Neural cell (in vitro differentiated cells): ENCODE data around the gene PCLO. TPM values are rescaled to one million over a fixed set of nuclear protein-coding genes. Genes with fewer than 3 reads are reported as not detected.

Experiments used
- H2AFZ ChIP-seq: fragments of 200-600, 300-800 bp; sonication (generic), shearing (Covaris generic); 2 replicates; pipeline ENCODE4 v1.6.0; 2014; ENCODE audit warnings: low read depth, mild to moderate bottlenecking, antibody characterized with exemption, low read length, moderate library complexity
- H3F3A ChIP-seq: fragments of 200-600 bp; shearing (Covaris generic); 2 replicates; pipeline ENCODE4 v1.6.1; 2016; ENCODE audit warnings: mild to moderate bottlenecking, moderate library complexity, mixed read lengths, antibody characterized with exemption, low read length; ENCODE audit not compliant: insufficient read depth, poor library complexity, severe bottlenecking
- H3K27ac ChIP-seq: fragments of 200-600, 300-800 bp; sonication (generic), shearing (Covaris generic); 2 replicates; pipeline ENCODE4 v1.5.1; 2014; ENCODE audit warnings: mild to moderate bottlenecking, low read length, moderate library complexity
- H3K27me3 ChIP-seq: fragments of 300-800, 200-600 bp; sonication (generic), shearing (Covaris generic); 2 replicates; pipeline ENCODE4 v1.6.0; 2014; ENCODE audit warnings: mild to moderate bottlenecking, low read depth, low read length, moderate library complexity; ENCODE audit not compliant: insufficient read depth
- H3K36me3 ChIP-seq: fragments of 300-800, 200-600 bp; sonication (generic), shearing (Covaris generic); 2 replicates; pipeline ENCODE4 v1.5.1; 2014; ENCODE audit warnings: mild to moderate bottlenecking, antibody characterized with exemption, low read length, moderate library complexity; ENCODE audit not compliant: insufficient read depth
- H3K4me2 ChIP-seq: fragments of 300-800, 200-600 bp; sonication (generic), shearing (Covaris generic); 2 replicates; pipeline ENCODE4 v1.6.0; 2014; ENCODE audit warnings: mild to moderate bottlenecking, low read length
- H3K4me3 ChIP-seq: fragments of 300-800, 200-600 bp; sonication (generic), shearing (Covaris generic); 2 replicates; pipeline ENCODE4 v1.5.1; 2014; ENCODE audit warnings: mild to moderate bottlenecking, low read length, moderate library complexity
- H3K79me2 ChIP-seq: fragments of 200-600 bp; shearing (Covaris generic); replicated peaks from 2 replicates; pipeline ENCODE4 v1.6.0; 2014; ENCODE audit warnings: mild to moderate bottlenecking, low read length, moderate library complexity; ENCODE audit not compliant: insufficient read depth
- H3K9ac ChIP-seq: fragments of 300-800, 200-600 bp; sonication (generic), shearing (Covaris generic); 2 replicates; pipeline ENCODE4 v1.6.1; 2016; ENCODE audit warnings: mild to moderate bottlenecking, low read length, mixed read lengths
- H3K9me2 ChIP-seq: fragments of 200-600 bp; shearing (Covaris generic); 2 replicates; pipeline ENCODE4 v1.6.1; 2016; ENCODE audit warnings: mild to moderate bottlenecking, low read length, mixed read lengths; ENCODE audit not compliant: insufficient read depth
- H3K9me3 ChIP-seq: fragments of 200-600, 300-800 bp; sonication (generic), shearing (Covaris generic); 2 replicates; pipeline ENCODE4 v1.6.1; 2016; ENCODE audit warnings: mild to moderate bottlenecking, mixed run types, low read length, moderate library complexity, mixed read lengths
- H4K20me1 ChIP-seq: fragments of 200-600 bp; shearing (Covaris generic); 2 replicates; pipeline ENCODE4 v1.6.1; 2016; ENCODE audit warnings: mild to moderate bottlenecking, mixed run types; ENCODE audit not compliant: insufficient read depth
- EP300 ChIP-seq: fragments of 450-650 bp; conservative IDR thresholded peaks from 2 replicates; pipeline ENCODE4 v1.6.1; 2014; ENCODE audit warnings: antibody characterized with exemption, mild to moderate bottlenecking, moderate library complexity; ENCODE audit not compliant: poor library complexity, severe bottlenecking
- EZH2 ChIP-seq: fragments of 200-600, 300-800 bp; shearing (Covaris generic), sonication (generic); IDR thresholded peaks from 2 replicates; pipeline ENCODE4 v1.6.1; 2014; ENCODE audit warnings: antibody characterized with exemption, low read length, borderline replicate concordance, mild to moderate bottlenecking; ENCODE audit not compliant: insufficient read depth, poor library complexity, severe bottlenecking
- MXI1 ChIP-seq: fragments of 450-650 bp; conservative IDR thresholded peaks from 2 replicates; pipeline ENCODE4 v1.6.1; 2014; ENCODE audit warnings: antibody characterized with exemption, mild to moderate bottlenecking; ENCODE audit not compliant: poor library complexity, severe bottlenecking
- POLR2AphosphoS5 ChIP-seq: IDR thresholded peaks from 2 replicates; pipeline ENCODE4 v1.6.1; 2012
- RAD21 ChIP-seq: fragments of 450-650 bp; conservative IDR thresholded peaks from 2 replicates; pipeline ENCODE4 v1.6.1; 2014; ENCODE audit warnings: antibody characterized with exemption, mild to moderate bottlenecking, moderate library complexity
- SMC3 ChIP-seq: fragments of 450-650 bp; conservative IDR thresholded peaks from 2 replicates; pipeline ENCODE4 v1.6.1; 2014; ENCODE audit warnings: antibody characterized with exemption, mild to moderate bottlenecking, moderate library complexity; ENCODE audit not compliant: poor library complexity
- TAF1 ChIP-seq: IDR thresholded peaks from 2 replicates; pipeline ENCODE4 v1.6.1; 2012; ENCODE audit warnings: low read depth
- polyA plus RNA-seq: library from polyadenylated mRNA; depleted of rRNA; stranded (reverse); fragments of >200 nt; gene quantifications from 2 replicates; pipeline ENCODE4 v1.2.3, GENCODE V29; 2014
- TF ChIP-seq, protein P1 (sequence below): fragments of 450-650 bp; IDR thresholded peaks from 2 replicates; pipeline ENCODE4 v1.5.1; 2014; ENCODE audit warnings: antibody characterized with exemption, mild to moderate bottlenecking, moderate library complexity; ENCODE audit not compliant: poor library complexity, severe bottlenecking
- TF ChIP-seq, protein P2 (sequence below): IDR thresholded peaks from 2 replicates; pipeline ENCODE4 v1.6.1; 2012; ENCODE audit warnings: borderline replicate concordance

Gene PCLO
- polyA plus RNA-seq, 1 donor from 2014 or later, result 25.5 TPM

DNA sequence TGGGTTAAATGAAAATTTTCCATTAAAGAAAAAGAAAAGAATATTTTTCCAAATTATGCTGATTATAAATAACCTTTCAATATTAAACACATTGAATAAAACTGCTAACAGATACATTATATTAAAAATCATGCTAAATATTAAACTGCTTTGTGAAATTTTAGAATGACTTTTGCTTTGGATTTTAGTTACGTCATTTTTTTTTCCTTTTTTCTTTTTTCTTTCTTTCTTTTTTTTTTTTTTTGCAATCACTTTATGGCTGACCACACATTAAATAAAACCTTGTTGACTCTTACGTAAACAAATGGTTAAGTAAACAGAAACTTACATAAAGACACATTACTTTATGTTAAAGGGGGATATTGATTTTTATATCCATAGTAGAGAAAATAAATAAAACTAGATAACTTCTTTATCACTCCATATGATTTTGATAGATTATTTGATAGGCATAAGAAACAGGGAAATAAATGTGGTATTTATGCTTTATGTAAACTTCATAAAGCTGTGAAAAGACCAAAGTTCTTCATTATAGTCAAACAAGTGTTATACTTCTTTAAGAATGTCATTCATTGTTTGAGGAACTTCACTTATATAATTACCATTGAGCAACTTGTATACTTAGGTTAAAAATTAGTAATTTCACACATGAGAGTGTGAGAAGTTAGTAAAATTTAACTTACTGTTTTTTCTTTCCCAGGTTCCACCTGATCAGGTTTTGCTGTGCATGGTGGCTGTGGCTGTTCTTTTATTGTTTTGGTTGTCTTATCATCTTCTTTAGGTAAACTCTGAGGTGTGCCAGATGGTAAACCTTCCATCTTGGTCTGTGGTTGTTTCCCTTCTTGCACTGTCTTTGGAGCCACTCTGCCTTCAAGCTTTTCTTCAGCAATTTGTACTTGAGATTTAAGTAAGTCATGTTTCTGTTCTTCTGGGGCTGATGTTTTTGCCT lies 197.3 kb downstream of the PCLO start:
- Histone ChIP-seq H2AFZ (no peak overlapping the region), H3F3A (no peaks in the 10 kb centered on the region), H4K20me1 (no peaks in the 10 kb centered on the region), H3K27me3 (no peaks in the 10 kb centered on the region), H3K4me3 (no peak overlapping the region), H3K36me3 (no peaks in the 10 kb centered on the region), H3K4me2 (no peak overlapping the region), H3K9me2 (no peaks in the 10 kb centered on the region), H3K79me2 (no peaks in the 10 kb centered on the region), H3K9me3 (no peaks in the 10 kb centered on the region), H3K27ac (no peak overlapping the region), H3K9ac (no peak overlapping the region)
- TF ChIP-seq EP300, result no peak

DNA sequence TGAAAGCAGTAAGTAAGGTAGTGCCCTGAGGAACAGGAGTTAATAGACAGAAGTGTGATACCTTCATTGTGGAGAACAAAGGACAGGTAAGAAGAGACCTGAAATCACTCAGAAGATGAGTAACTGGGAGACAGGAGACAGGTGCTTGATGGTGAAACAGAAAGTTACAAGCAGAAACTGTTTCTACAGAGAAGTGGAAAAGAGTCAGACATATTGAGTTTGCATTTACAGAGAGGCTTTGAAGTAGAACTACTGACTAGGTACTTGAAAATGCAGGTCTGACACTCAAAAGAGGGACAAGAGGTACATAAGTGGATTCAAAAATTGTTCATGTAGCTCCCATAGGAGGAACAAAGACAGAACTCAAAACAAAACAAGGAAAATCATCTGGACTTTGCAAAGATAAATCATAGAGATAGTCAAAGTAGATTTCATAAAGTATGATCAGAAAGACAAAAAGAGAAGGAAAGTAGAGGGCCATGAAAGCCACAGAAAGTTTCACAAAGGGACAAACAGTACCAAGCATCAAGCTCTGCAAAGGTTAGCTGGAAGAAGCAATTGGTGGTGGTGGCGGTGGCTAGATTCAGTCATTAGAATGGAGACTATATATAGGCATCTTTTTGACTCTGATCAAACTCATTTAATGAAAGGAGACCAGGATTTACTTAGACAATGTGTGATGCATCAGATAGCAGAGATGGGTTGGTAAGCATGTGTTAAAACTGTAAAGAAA lies 198.4 kb downstream of the PCLO start:
- Histone ChIP-seq H3K9me3 (no peaks in the 10 kb centered on the region), H3K27me3 (no peaks in the 10 kb centered on the region), H3F3A (no peaks in the 10 kb centered on the region), H3K79me2 (no peaks in the 10 kb centered on the region), H3K9ac (no peak overlapping the region), H3K36me3 (peaks cover 8% of the 10 kb centered on the region), H2AFZ (no peak overlapping the region), H3K27ac (no peak overlapping the region), H4K20me1 (no peaks in the 10 kb centered on the region), H3K9me2 (no peaks in the 10 kb centered on the region), H3K4me2 (no peak overlapping the region), H3K4me3 (no peak overlapping the region)
- TF ChIP-seq SMC3, result no peak
- TF ChIP-seq EP300, result no peak
- TF ChIP-seq POLR2AphosphoS5, result no peak
- TF ChIP-seq TAF1, result no peak
- no peak for TF ChIP-seq EZH2
- TF ChIP-seq MXI1, result no peak
- TF ChIP-seq RAD21, result no peak

DNA sequence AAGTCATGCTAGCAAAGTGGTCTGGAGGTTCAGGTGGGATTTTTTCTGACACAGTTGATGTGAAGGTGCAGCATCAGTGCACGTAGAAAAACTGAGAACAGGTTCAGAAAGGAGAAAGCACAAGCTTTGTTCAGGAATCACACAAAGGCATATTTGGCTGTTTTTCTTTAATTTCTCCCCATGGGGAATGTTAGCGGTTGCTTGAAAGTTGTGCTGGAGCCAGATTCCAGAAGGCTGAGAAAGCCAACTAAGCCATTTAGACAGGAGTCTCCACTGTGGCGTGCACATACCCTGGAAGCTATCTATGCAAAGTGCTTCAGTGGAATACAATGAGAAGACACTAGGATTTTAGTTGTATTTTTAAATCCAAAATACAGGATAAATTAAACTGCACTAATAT lies 201.4 kb downstream of the PCLO start:
- Histone ChIP-seq H4K20me1 (no peaks in the 10 kb centered on the region), H3K27ac (no peak overlapping the region), H3K4me2 (no peak overlapping the region), H3K9ac (no peak overlapping the region), H2AFZ (no peak overlapping the region), H3K9me3 (no peaks in the 10 kb centered on the region), H3K79me2 (no peaks in the 10 kb centered on the region), H3K36me3 (peaks cover 10% of the 10 kb centered on the region), H3K9me2 (no peaks in the 10 kb centered on the region), H3F3A (no peaks in the 10 kb centered on the region), H3K4me3 (no peak overlapping the region), H3K27me3 (no peaks in the 10 kb centered on the region)
- TF ChIP-seq, protein P1, sequence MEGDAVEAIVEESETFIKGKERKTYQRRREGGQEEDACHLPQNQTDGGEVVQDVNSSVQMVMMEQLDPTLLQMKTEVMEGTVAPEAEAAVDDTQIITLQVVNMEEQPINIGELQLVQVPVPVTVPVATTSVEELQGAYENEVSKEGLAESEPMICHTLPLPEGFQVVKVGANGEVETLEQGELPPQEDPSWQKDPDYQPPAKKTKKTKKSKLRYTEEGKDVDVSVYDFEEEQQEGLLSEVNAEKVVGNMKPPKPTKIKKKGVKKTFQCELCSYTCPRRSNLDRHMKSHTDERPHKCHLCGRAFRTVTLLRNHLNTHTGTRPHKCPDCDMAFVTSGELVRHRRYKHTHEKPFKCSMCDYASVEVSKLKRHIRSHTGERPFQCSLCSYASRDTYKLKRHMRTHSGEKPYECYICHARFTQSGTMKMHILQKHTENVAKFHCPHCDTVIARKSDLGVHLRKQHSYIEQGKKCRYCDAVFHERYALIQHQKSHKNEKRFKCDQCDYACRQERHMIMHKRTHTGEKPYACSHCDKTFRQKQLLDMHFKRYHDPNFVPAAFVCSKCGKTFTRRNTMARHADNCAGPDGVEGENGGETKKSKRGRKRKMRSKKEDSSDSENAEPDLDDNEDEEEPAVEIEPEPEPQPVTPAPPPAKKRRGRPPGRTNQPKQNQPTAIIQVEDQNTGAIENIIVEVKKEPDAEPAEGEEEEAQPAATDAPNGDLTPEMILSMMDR, result no peak
- TF ChIP-seq, protein P2, sequence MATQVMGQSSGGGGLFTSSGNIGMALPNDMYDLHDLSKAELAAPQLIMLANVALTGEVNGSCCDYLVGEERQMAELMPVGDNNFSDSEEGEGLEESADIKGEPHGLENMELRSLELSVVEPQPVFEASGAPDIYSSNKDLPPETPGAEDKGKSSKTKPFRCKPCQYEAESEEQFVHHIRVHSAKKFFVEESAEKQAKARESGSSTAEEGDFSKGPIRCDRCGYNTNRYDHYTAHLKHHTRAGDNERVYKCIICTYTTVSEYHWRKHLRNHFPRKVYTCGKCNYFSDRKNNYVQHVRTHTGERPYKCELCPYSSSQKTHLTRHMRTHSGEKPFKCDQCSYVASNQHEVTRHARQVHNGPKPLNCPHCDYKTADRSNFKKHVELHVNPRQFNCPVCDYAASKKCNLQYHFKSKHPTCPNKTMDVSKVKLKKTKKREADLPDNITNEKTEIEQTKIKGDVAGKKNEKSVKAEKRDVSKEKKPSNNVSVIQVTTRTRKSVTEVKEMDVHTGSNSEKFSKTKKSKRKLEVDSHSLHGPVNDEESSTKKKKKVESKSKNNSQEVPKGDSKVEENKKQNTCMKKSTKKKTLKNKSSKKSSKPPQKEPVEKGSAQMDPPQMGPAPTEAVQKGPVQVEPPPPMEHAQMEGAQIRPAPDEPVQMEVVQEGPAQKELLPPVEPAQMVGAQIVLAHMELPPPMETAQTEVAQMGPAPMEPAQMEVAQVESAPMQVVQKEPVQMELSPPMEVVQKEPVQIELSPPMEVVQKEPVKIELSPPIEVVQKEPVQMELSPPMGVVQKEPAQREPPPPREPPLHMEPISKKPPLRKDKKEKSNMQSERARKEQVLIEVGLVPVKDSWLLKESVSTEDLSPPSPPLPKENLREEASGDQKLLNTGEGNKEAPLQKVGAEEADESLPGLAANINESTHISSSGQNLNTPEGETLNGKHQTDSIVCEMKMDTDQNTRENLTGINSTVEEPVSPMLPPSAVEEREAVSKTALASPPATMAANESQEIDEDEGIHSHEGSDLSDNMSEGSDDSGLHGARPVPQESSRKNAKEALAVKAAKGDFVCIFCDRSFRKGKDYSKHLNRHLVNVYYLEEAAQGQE, result no peak
- TF ChIP-seq RAD21, result no peak
- TF ChIP-seq EZH2, result no peak
